ENCODE measurements around the gene KIF16B.

Gene KIF16B

DNA sequence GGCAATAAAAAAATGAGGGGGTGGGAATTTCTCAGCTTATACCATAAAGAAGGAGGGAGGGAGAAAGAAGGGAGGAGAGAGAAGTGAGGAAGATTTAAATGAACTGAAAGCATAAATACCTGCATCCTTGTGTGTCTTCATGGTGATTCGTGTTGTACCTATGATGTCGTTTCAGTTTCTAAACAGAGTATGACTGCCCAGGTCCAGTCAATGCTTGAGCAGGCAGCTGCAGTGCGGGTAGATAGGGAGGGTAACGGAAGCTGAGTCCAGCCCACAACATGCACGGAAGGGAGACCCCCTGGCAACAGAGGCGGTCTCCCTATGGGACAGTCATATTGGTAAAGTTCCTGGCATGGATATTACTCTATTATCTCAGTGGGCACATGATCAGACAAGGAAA, 184.5 kb downstream of the KIF16B start:
- DNase-seq = no peak

DNA sequence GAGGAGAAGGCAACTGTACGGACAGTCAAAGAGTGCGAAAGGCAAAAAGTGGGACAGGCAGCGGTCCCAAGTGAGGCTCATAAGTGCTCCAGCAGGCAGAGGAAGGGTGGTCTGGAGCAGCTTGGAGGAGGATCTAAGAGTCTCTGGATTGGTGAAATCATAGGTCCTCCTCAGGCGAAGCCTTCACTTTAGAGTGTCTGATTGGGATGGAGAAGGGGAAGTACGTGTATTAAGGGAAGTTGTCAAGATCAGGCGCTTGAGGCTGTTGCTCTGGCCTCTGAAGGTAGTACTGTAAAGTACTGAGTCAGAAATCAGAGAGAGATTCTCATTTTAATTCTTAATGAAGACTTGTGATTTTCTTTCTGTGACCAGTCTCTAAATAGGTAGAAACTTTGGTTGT, 185.6 kb downstream of the KIF16B start:
- no peak for DNase-seq

DNA sequence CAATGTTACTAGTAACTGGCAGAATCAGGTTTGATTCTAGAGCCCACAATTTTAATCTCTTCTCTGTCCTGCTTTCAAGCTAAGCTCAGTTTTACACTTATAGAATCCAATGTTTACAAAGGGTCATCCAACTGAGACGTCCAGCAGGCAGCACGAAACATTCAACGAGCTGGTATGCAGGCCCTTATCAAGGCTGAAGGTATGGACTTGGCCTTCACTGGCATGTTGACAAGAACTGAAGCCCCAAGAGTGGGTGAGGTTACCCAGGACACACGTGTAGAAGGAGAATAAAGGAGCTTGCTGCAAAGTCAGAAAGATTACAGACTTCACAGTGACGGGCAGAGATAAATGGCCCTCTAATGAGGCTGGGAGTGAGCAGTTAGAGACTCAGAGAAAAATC, 187.4 kb downstream of the KIF16B start:
- no peak for DNase-seq

DNA sequence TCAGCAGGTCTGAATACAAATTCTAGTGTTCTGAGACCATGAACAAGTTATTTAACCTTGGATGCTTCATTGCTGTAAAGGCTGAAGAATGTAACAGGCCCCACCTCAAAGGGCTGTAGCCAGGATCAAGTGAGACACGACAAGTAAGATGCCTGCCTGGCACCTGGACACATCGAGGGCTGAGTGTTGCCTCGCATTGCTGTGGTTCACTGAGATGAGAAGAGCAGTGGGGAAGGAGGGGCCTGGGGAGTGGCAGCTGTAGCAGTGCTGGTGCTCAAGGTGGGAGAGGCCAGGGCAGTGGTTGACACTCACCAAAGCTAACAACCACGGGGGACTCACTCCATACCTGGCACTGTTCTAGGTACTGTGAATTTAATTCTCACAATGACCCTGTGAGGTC, 187.8 kb downstream of the KIF16B start:
- DNase-seq = no peak

DNA sequence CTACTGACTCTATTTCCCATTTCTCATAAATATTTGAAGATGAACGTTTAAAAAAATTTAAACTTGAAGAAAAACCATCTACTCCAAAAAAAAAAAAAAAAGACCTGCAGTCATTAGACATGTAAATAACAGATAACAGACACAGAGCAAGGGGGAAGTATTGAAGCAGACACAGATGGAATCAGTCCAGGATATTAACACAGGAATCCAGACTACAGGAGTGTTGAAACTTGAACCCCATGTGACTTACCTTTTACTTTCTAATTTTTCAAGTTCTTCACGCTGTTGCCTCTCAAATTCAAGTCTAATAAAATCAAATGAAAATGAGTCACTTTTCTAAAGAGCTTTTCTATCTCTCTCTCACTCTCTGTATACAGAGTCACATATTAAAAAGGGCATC, 191.8 kb downstream of the KIF16B start:
- no peak for DNase-seq

DNA sequence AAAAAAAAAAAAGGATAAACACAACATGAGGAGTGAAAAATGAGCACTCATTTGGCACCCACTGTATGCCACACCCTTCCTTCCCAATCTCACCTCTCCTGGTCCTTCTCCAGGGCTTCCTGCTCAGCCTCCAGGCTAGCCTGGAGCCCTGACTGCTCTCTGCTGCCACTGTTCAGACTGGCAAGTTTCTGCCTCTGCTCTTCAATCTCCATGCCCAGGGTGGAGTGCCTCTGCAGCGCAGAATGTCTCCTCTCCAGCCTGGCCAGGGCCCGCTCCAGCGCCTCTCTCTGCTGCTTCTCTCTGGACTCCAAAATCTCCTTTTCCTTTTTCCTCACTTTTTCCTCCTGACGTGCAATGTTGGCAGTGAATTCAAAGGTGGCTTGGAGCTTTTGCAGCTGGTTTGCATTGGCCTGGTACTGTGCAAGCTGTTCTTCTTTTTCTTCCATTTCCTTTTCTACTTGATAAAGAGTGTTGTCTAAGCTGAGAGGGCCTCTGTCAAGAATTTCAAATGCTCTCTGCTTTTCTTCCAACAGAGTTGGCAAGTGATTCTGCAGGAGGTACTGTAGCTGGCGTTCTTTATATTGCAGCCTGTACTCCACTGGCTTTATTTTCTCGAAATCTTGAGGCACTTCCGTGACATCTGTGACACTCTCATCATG, 194.4 kb downstream of the KIF16B start:
- no peak for DNase-seq

DNA sequence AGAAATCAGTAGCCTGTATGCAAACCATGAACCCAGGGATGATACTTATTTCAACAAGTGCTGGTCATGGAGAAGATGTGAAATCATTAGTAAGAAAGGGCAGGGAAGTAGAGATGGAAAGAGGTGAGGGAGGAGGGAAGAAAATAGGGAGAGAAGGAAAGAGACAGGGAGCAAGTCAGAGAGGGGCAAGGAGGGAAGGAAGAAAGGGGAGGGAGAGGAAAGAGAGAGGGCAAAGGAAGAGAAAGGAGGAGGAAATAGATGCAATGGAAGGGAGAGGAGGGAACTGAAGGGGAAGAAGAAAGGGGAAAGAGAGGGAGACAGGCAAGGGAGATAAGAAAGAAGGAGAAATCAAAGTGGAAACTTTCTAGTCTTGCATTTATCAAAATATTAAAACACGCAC, 195.1 kb downstream of the KIF16B start:
- DNase-seq = no peak

DNA sequence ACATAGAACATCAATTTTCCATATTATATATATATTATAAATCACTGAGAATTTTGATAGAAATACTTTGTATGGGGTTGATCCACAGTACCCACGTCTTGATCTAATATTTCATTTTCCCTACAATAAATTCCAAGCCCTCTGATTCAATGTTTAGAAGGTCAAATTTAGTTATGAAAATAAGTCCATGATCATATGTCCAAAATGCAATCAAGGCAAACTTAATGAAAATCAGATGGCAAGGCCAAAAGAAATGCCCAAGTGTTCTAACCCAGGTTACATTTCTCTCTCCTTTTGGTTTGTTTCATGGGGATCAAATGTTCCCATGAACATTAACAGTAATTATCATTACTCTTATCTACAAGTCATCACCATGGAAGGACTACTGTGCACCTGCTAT, 203.8 kb downstream of the KIF16B start:
- DNase-seq = no peak

DNA sequence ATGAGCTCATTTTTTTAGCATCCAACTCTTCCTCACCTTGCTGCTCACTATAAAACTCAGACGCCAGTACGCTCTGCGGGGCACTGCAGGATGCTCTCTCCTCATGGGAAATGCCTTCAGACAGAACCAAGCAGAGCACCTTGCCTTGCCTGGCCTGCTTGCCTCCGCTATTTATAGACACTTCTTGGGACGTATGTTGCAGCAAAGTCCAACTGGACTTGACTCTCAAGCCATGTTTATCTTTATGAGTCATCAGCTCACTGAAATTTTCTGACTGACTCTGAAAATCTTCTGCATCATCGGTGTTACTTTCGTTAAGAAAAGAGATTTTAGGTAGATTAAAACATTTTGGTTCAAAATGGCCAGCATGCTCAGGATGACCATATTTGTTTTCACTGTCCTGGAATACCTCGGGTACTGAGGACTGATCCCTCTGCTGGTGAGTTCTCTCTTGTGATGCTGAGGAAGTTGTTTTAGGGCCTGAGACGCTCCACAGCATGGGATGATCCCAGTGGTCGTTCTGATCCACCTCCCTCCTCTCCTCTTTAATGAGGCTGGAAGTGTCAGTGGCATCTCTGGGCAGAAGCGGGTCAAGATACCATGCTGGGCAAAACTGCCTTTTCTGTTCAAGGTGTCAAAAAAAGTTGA, 204.5 kb downstream of the KIF16B start:
- no peak for DNase-seq

DNA sequence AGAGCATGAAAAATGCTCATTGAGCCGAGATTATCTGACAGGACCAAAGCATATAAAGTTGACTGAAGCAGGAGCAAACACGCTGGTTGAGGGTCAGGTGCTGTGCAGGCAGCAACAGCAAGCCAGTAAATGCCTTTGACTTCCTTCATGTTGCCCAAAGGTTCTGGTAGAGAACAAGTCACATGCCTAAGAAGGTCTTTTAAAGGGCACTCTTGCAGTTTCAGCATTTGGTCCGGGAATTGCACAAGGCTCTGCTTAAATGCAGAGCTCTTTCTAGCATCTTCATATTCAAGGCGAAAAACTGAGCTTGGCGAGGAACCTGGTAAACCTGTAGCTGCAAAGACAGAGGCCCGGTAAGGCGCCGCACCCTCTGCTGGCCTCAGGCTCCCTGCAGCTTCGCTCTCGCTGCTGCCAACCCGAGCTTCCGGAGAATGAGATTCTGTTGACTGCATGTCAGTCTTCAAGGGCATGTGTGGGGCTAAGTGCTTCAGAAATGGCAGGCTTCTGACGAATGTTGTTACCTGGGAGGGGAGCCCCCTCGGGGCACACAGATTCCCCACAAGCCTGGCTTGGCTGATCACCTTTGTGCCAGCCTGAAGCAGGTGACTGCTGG, 205.2 kb downstream of the KIF16B start:
- DNase-seq = no peak

DNA sequence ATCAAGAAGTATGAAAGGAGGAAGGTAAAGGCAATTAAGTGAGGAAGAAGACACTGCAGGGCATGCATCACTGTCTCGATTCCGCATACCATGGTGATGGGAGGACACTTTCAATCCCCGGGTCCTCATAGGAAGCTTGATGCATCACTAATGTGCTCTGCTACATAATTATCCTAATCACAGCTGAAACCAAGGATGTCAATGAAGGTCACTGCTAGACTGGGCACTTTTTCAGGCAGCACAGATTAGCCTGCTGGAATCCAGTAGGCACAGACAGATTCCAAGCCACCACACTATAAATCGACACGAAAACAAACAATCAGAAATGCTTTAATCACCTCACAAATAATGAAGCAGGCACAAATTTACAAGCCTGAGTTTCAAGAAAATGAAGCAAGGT, 206.7 kb downstream of the KIF16B start:
- DNase-seq = no peak

DNA sequence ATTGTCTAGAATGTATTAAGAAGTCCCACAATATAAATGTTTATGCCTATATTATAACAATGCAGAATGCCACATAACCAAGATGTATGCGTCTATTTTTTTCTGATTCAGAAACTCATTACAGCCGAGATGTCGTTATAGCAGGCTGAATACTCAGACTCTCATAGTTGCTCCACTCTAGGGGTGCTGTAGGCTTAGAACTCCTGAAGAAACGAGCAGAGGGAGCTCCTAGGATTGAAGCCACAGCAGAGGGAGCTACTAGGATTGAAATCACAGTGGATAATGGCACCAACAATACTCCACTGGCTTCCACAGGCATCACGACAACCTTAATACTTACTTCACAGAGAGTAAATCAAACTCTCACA, 208.9 kb downstream of the KIF16B start:
- no peak for DNase-seq

DNA sequence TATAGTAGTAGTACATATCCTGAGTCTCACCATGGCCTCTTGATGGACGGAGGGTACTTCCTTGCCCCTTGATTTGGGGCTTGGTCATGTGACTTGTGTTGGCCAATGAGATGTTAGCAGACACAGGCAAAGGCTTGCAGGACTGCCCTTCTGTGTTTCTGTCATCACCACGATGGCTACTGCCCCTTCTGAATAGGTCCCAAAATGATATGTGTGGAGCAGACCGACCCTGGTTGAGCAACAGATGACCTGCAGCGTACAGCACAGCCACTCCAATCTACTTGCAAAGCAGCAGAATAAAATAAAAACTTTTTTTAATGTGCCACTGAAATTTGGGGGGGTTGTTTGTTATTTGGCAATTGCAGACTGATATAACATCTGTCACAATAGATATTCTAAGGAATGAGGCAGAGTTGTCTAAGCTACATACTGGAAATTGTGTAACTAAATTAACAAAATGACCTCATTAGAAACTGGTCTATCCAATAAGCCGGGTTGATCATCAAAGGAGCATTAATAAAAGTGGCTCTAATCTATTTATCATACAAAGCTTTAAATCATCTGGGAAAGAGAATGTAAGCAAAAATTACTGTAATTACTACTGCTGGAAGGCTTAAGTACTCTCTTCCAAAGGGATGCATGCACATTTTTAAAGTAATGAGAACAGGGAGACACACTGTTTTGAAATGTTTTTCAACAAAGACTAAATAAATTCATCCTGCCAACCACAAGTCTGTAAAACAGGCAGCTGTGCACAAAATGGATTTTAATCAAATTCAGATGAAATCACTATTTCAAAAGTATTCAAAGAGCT, 209.5 kb downstream of the KIF16B start:
- DNase-seq = no peak

DNA sequence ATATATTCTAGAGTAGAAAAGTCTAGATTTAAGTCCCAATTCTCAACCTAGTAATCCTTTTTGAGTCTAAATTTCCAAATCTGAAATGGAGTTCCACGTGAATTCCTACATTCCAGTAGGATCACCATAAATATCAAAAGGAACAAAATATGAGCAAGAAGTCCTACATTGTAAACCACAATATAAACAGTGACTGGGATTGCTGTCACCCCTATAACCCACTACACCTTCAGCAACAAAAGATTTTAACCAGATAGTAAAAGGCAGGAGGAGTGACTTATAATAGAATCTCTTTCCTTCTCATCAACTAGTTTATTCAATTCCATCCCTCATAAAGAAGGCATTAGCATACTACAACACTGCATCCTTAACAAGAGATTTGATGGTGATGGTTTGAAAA, 210.6 kb downstream of the KIF16B start:
- DNase-seq = no peak

DNA sequence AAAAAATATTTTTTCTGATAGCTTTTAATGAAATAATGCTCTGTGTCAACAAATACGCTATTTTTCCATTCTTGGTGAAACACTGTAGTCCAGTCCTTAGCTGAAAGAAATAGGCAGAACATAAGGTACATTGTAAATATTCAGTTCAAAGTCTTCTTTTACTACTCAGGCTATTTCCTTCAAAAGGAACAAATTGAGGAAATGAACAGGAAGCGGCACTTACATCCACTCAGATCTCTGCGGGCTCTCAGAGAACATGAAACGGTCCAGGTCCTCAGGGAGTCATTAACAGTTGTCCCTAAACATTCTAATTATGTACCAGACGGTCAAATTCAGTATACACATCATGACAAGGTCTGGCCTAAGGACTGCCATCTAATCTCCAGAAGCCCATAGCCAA, 212.6 kb downstream of the KIF16B start:
- DNase-seq = no peak

DNA sequence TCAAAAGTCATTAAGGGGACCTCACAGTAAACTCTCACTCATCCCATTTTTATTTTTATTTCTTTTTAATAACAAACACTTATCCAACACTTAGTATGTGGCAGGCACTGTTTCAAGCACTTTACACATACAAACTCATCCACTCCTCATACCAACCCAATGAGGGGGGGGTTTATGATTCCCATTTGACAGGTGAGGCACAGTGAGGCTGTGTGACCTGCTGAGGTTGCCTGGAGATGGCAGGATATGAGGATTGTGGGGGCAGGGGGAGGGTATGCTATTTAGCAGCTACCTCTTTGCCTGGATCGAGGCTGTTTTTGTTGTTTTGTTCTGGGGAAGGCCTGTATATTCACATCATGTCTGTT, 219.8 kb downstream of the KIF16B start:
- DNase-seq = no peak

DNA sequence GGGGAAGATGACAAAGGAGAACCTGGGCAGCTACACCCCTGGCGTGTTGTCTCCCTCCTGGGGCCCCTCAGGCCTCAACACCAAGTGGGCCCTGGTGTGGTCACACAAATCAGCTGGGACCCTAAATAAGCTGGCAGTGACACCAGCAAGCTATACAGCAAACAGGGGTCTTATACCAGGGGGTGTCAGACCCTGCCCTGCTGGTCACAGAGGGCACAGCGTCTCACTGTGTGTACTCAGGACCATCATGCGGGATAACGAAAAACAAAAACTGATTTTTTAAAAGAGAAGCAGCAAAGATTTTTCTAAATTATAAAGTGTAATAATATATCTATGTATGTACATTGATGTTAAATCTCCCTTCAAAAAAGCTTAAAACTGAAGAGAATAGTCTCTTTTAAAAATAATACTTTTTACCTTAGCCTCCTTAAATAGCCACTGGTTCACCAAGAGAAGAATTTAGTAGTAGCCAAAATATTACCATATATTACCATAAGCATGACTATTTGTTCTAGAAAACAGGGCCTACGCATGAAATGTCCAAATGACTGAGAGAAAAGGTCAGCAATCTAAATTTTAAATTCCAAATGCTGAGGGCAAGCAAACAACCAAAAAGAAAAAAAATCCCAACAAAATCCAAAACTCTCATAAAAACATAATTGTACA, 220.4 kb downstream of the KIF16B start:
- DNase-seq = no peak

DNA sequence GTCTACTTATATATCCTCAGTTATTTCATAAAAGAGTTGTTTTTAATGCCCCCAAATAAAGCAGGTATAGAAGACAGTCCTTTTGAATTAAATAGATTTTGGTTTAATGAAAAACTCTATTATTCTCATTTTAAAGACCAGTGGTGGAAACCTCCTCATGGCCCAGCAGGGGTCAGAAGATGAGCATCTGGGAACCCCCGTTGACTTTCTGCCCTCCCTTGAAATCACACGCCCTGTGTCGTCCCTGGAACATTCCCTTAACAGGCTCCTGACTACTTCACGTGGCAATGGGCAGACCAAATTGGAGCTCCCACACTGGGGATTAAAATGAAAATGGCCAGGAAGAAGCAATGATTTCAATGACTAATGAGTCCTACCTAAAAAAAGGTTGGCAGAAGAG, 220.9 kb downstream of the KIF16B start:
- DNase-seq = no peak

DNA sequence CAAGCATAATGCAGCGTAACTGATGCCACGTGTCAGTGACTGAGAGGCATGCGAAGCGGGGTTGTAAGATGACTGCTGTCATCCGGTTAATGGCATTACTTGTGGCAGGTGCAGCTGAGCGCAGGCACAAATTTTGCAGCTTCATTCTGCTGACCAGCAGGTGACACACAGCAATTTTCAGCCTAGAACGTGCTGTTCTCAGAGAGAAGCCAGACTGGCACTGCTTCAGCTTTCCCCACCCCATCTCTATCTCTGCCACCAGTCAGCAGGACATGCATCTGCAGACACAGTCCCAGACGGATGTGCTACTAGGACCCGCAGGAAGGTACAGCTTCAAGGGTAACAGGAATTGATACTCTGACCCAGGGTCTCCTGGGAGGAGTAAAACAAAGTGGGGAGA, 221.8 kb downstream of the KIF16B start:
- no peak for DNase-seq

DNA sequence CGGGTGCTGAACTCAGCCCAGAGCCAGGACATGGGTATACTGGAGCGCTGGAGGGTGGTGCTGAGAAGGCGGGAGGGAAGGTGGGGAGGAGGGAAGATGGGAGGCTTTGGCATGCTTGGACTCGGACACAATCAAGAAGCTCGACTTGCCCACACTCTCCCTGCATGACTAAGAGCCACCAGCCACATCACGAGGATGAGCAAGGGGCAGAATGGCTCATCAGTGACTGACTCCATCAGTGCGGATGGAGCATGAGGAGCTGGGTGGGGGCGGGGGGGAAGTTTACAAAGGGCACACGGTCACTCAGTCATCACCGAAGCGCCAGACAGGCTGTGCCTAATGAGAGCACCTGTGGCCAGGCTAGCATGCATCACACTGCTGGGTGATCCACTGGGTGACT, 222.8 kb downstream of the KIF16B start:
- DNase-seq = no peak

DNA sequence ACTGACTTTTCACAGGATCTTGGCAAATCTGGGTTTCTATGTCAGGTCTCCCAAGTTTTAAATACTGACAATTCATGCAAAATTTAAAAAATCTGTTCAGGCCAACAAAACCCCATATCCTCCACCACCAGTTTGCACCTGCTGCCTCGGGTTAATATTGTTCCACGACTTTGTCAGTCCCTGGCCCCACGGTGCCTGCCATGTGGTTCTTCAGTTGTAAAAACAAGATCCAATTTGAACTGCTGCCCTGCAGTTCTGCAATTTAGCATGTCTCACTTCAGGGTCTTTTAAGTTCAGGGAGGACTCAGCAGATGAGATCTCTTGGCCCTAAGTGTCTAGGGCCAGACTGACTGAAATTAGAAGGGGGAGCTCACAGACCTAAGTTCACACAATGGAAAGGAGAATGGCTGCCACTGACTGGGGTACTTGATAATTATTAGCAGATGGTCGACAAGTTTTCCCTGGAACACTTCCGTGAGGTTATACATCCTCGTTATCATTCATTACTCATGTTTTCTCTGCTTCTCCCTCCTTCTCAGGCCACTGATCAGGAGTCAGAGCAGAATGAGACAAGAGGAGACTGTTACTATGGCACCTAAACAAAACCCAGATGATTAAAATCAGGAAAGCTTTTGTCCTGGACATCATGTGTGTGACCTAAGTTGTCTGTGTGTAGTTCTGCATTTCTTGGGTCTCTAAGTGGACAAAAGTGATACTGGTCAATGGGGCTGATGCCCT, 223.6 kb downstream of the KIF16B start:
- no peak for DNase-seq

DNA sequence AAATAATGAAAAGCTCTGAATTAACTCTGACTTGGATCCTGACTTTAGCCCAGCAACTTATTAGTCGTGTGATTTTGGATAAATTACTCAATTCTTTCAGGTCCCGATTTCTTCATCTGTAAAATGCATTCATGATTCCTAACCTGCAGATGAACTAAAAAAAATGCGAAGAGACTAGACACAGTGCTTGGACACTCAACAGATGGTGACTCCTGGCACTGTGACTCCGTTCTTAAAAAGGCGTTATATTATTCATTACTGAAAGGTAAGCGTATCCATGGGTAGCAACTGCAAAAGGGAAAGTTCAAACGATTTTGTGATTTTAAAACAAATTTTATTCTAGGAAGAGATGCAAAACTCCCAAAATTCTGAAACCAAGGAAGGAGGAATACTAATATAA, 226.3 kb downstream of the KIF16B start:
- no peak for DNase-seq

DNA sequence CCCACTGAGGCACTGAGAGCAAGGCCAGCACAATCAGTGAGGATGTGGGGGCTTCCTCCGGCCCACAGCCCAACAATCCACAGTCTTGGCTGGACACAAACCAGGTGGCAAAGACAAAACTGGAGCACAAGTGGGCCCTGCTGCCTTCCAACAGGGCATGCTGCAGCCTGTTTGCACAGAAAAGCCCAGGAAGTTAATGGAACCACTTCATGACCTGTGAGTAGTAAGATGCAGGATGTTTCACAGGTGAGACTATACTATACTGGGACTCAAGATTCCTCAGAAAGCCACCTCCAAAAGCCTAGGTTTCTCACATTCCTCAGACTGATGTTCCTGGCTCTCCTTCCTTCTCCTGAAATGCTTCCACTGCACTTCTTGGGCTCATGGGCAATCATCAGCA, 235.5 kb downstream of the KIF16B start:
- no peak for DNase-seq
